Breast epithelium (tissue), 4 donors: ENCODE results near the gene PFN3. TPM values are rescaled to one million over a fixed set of nuclear protein-coding genes. Genes with fewer than 3 reads are reported as not detected.

Experiments
- DNase-seq, 2 donors: peaks; one replicate each; pipeline ENCODE4 v3.0.0-alpha.2; 2019; ENCODE audit warnings: low spot score in 2 of 2
- H3K27ac ChIP-seq, 2 donors: fragments of 200-600 bp; sonication (generic) in 1 of 2; one replicate each; pipeline ENCODE4 v1.5.1; 2016 to 2019; ENCODE audit warnings: mild to moderate bottlenecking in 1 of 2
- H3K27me3 ChIP-seq, 2 donors: fragments of 200-600 bp; sonication (generic) in 1 of 2; one replicate each; pipeline versions ENCODE4 v1.5.1 to v1.6.0; 2017 to 2019; ENCODE audit warnings: control low read depth in 1 of 2, mild to moderate bottlenecking in 1 of 2
- H3K36me3 ChIP-seq: fragments of 200-600 bp; one replicate; pipeline ENCODE4 v1.5.1; 2019
- H3K4me1 ChIP-seq, 2 donors: fragments of 200-600 bp; sonication (generic); one replicate each; pipeline ENCODE4 v1.5.1; 2016 to 2019; ENCODE audit warnings: control low read depth in 1 of 2
- H3K4me3 ChIP-seq, 3 donors: fragments of 200-600 bp; sonication (generic); 1 replicate in 2 of 3; 2 replicates in 1 of 3; pipeline ENCODE4 v1.5.1; 2016 to 2019; ENCODE audit warnings: mild to moderate bottlenecking in 3 of 3, moderate library complexity in 2 of 3
- H3K9me3 ChIP-seq, 2 donors: fragments of 200-600 bp; sonication (generic) in 1 of 2; one replicate each; pipeline ENCODE4 v1.5.1; 2016 to 2019; ENCODE audit warnings: control low read depth in 1 of 2
- CTCF ChIP-seq, 3 donors: fragments of 450-650 bp; IDR thresholded peaks; one replicate each; pipeline ENCODE4 v1.5.1; 2016 to 2017; ENCODE audit warnings: antibody characterized with exemption in 3 of 3, mild to moderate bottlenecking in 3 of 3, moderate library complexity in 3 of 3
- POLR2A ChIP-seq: fragments of 450-650 bp; IDR thresholded peaks from one replicate; pipeline ENCODE4 v1.6.1; 2016; ENCODE audit warnings: antibody characterized with exemption, mild to moderate bottlenecking, moderate library complexity
- POLR2AphosphoS5 ChIP-seq, 3 donors: sonication (generic); formaldehyde crosslinking; IDR thresholded peaks; one replicate each; pipeline ENCODE4 v1.6.1; 2017; ENCODE audit warnings: antibody characterized with exemption in 3 of 3
- intact Hi-C: fragments of 100-400 bp; cut with DNase I; formaldehyde crosslinking; loops from one replicate; pipeline ENCODE4 v1.15.1; 2023; ENCODE audit warnings: low total_unique reads
- total RNA-seq, 3 donors: library from RNA; depleted of rRNA; stranded (reverse); fragments of >200 nt; gene quantifications; one replicate each; pipeline ENCODE4 v1.1.0, GENCODE V29; 2016

PFN3 gene
- total RNA-seq, 3 donors from 2014 or later: not detected

GRCh38 chr5:177409043-177409801 is 8.8 kb upstream of the PFN3 start, which contains the start of gene F12:
F12 (minus strand) TSS chr5:177409564; CDS start chr5:177409527, 37 bp downstream.
- Histone ChIP-seq H3K36me3 (no peaks in the 10 kb centered on the region), H3K9me3 (no peaks in the 10 kb centered on the region), H3K27ac (no peak within 1 kb of the TSS), H3K4me1 (peaks cover 0 to 5% of the 10 kb centered on the region in 2 donors), H3K27me3 (no peaks in the 10 kb centered on the region), H3K4me3 (no peak within 1 kb of the TSS)
- no peak for TF ChIP-seq POLR2A
- TF ChIP-seq CTCF (IDR thresholded peaks at IDR 0.05): no peak
- TF ChIP-seq POLR2AphosphoS5 (IDR thresholded peaks at IDR 0.05): no peak
- no peak for DNase-seq
- intact Hi-C loops: loop anchor here (5.0 kb wide), 1 partner anchor 38 kb away; the partner anchor contains the start of gene PRR7

GRCh38 chr5:177405805-177406204 is 5.3 kb upstream of the PFN3 start:
- Histone ChIP-seq H3K27ac (no peak overlapping the region), H3K4me3 (no peak overlapping the region), H3K9me3 (no peaks in the 10 kb centered on the region), H3K36me3 (no peaks in the 10 kb centered on the region), H3K4me1 (peaks cover 5% of the 10 kb centered on the region in 2 donors), H3K27me3 (peaks cover 2 to 15% of the 10 kb centered on the region in 2 donors)
- TF ChIP-seq POLR2A: no peak
- TF ChIP-seq POLR2AphosphoS5 (IDR thresholded peaks at IDR 0.05): no peak
- no peak for TF ChIP-seq CTCF (IDR thresholded peaks at IDR 0.05)
- intact Hi-C loops: loop anchor here (5.0 kb wide), 1 partner anchor 41 kb away; the partner anchor contains the start of gene PRR7
- DNase-seq: no peak

- Histone ChIP-seq H3K27ac (no peak overlapping the region), H3K4me3 (no peak overlapping the region), H3K9me3 (no peaks in the 10 kb centered on the region), H3K4me1 (peaks cover 5 to 7% of the 10 kb centered on the region in 2 donors), H3K36me3 (no peaks in the 10 kb centered on the region), H3K27me3 (peaks cover 5 to 20% of the 10 kb centered on the region in 2 donors)
- intact Hi-C loops: loop anchor here (5.0 kb wide), 1 partner anchor 42 kb away; the partner anchor contains the start of gene PRR7
- no peak for TF ChIP-seq POLR2A
- TF ChIP-seq CTCF (IDR thresholded peaks at IDR 0.05): no peak
- no peak for TF ChIP-seq POLR2AphosphoS5 (IDR thresholded peaks at IDR 0.05)
- DNase-seq: no peak
Measured at GRCh38 chr5:177405312-177405711, 4.9 kb upstream of the PFN3 start.

GRCh38 chr5:177404641-177405179 is 4.2 kb upstream of the PFN3 start:
- Histone ChIP-seq H3K4me3 (peak overlapping the region; percentile 43 to 71 (median 63)), H3K36me3 (no peaks in the 10 kb centered on the region), H3K27ac (peak overlapping the region; percentile 4 to 58), H3K9me3 (no peaks in the 10 kb centered on the region), H3K27me3 (peaks cover 9 to 26% of the 10 kb centered on the region in 2 donors), H3K4me1 (peaks cover 5 to 13% of the 10 kb centered on the region in 2 donors)
- no peak for DNase-seq
- intact Hi-C loops: loop anchor here (5.0 kb wide), 2 partner anchors 43 to 98 kb away; partner anchors contain the start of gene PRR7
- TF ChIP-seq POLR2AphosphoS5 (IDR thresholded peaks at IDR 0.05) (no peak), POLR2A (no peak), CTCF (IDR thresholded peaks at IDR 0.05) (no peak)
